Lower lobe of right lung (tissue), 2 donors: ENCODE measurements around the gene CC2D1B. TPM values are rescaled to one million over a fixed set of nuclear protein-coding genes. Genes with fewer than 3 reads are reported as not detected.

Experiments used
- ATAC-seq, 2 donors: fragments of 200-7000 bp; cut with Tn5 transposase; one replicate each; pipeline ENCODE4 v1.9.1; 2020 to 2022; ENCODE audit warnings: mild to moderate bottlenecking in 2 of 2, moderate library complexity in 2 of 2
- DNase-seq: peaks from one replicate; pipeline ENCODE4 v3.0.0-alpha.2; 2020
- H3K27ac ChIP-seq: fragments of 200-600 bp; one replicate; pipeline ENCODE4 v1.8.0; 2022
- H3K27me3 ChIP-seq: fragments of 200-600 bp; one replicate; pipeline ENCODE4 v1.8.0; 2022; ENCODE audit warnings: low read depth
- H3K36me3 ChIP-seq: fragments of 200-600 bp; one replicate; pipeline ENCODE4 v1.8.0; 2022; ENCODE audit warnings: mild to moderate bottlenecking
- H3K4me1 ChIP-seq: fragments of 200-600 bp; one replicate; pipeline ENCODE4 v1.8.0; 2022
- H3K4me3 ChIP-seq: fragments of 200-600 bp; one replicate; pipeline ENCODE4 v1.8.0; 2022; ENCODE audit warnings: mild to moderate bottlenecking
- H3K9me3 ChIP-seq: fragments of 200-600 bp; one replicate; pipeline ENCODE4 v1.8.0; 2022
- intact Hi-C: fragments of 100-400 bp; cut with DNase I; formaldehyde crosslinking; loops from one replicate; pipeline ENCODE4 v1.11.0; 2022
- total RNA-seq: library from RNA; stranded (reverse); fragmentation: NEBNext Ultra II Directional; extraction: Animal tissue kit (Norgen Biotek cat#: 25700); gene quantifications from one replicate; pipeline ENCODE4 v1.2.1, GENCODE V29; 2021
- TF ChIP-seq, protein P1 (sequence below): fragments of 200-600 bp; IDR thresholded peaks from one replicate; pipeline ENCODE4 v1.8.0; 2022; ENCODE audit warnings: antibody characterized with exemption, mild to moderate bottlenecking
- donor health status: DM: no; HTN: yes; CAD: no; lungs with severe emphysema.

Gene CC2D1B
- total RNA-seq, 1 donor from 2014 or later = 44.5 TPM

DNA sequence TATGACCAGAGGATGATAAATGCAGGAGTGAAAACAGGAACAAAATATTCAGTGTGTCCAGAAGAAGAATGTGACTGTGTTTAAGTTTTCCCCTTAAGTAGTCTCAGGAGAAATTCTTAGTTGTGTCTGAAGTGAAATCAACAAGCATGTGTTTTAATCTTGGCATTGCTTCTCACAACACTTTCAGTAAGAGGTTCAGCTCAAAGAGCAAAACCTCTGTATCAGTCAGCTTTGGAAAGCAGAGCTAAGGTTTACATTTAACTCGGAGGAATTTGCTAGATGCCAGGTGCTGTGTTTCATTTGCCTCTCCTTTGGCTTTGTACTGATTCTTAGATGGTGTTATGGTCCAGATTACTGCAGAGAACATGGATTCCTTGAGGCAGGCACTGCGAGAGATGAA is 28.6 kb downstream of the CC2D1B start:
- Histone ChIP-seq H3K4me3 (no peak overlapping the region), H3K36me3 (peaks cover 32% of the 10 kb centered on the region), H3K27ac (no peak overlapping the region), H3K27me3 (no peaks in the 10 kb centered on the region), H3K4me1 (no peaks in the 10 kb centered on the region), H3K9me3 (no peaks in the 10 kb centered on the region)
- TF ChIP-seq, protein P1, sequence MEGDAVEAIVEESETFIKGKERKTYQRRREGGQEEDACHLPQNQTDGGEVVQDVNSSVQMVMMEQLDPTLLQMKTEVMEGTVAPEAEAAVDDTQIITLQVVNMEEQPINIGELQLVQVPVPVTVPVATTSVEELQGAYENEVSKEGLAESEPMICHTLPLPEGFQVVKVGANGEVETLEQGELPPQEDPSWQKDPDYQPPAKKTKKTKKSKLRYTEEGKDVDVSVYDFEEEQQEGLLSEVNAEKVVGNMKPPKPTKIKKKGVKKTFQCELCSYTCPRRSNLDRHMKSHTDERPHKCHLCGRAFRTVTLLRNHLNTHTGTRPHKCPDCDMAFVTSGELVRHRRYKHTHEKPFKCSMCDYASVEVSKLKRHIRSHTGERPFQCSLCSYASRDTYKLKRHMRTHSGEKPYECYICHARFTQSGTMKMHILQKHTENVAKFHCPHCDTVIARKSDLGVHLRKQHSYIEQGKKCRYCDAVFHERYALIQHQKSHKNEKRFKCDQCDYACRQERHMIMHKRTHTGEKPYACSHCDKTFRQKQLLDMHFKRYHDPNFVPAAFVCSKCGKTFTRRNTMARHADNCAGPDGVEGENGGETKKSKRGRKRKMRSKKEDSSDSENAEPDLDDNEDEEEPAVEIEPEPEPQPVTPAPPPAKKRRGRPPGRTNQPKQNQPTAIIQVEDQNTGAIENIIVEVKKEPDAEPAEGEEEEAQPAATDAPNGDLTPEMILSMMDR = no peak
- ATAC-seq = peak in 1 of 2 donors; percentile 64
- DNase-seq = no peak
- intact Hi-C loops = no loop called here

DNA sequence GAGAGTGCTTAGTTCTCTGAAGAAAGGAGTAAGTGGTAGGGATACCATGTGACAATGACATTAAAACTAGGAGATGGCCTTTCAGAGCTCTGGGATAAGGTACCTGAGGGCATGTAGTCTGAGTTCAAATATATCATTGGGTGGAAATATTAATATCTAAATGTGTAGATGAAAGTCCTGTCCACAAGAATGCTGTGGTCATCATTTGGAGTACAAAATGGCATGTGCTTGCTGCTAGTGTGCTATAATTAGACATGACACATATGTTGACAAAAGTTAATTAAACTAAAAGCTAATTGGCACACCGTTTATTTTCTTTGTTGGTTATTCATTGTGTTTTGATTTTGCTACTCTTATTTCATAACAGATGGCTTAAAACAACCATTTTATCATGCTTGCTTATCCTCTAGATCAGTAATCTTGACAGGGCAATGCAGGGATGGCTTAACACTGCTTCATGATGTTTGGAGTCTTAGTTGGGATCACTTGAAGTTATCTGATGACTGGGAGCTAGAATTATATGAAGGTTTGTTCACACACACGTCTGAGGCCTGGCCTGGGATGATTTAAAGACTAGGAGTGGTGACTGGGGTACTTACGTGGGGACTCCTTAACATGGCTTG is 31.0 kb downstream of the CC2D1B start:
- DNase-seq (no peak), ATAC-seq (no peak)
- no peaks in the 10 kb centered on the region for H3K27me3 ChIP-seq
- no peaks in the 10 kb centered on the region for H3K9me3 ChIP-seq
- intact Hi-C loops = no loop called here
- no peak overlapping the region for H3K27ac ChIP-seq
- no peaks in the 10 kb centered on the region for H3K4me1 ChIP-seq
- H3K36me3 ChIP-seq = peaks cover 29% of the 10 kb centered on the region
- TF ChIP-seq, protein P1 = no peak
- no peak overlapping the region for H3K4me3 ChIP-seq

DNA sequence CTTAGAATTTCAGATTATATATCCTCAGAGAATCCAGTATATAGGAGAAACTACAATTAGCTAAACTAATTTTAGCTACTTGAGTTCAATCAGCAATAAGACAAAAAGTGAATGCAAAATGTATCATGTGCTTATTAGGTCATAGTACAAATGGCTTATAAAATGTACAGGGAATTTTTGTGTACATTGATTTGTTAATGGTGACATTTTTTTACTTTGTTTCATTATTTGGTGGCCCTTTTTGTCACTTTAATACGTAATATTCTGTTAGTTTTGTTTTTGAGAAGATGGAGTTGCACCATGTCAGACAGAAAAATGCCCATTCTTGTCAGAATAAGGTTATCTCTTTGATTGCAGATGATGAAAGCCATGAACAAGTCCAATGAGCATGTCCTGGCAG is 33.6 kb downstream of the CC2D1B start:
- intact Hi-C loops = no loop called here
- Histone ChIP-seq H3K27me3 (no peaks in the 10 kb centered on the region), H3K9me3 (no peaks in the 10 kb centered on the region), H3K4me1 (no peaks in the 10 kb centered on the region), H3K4me3 (no peak overlapping the region), H3K36me3 (peaks cover 11% of the 10 kb centered on the region), H3K27ac (no peak overlapping the region)
- DNase-seq (no peak), ATAC-seq (no peak)
- TF ChIP-seq, protein P1 = no peak

DNA sequence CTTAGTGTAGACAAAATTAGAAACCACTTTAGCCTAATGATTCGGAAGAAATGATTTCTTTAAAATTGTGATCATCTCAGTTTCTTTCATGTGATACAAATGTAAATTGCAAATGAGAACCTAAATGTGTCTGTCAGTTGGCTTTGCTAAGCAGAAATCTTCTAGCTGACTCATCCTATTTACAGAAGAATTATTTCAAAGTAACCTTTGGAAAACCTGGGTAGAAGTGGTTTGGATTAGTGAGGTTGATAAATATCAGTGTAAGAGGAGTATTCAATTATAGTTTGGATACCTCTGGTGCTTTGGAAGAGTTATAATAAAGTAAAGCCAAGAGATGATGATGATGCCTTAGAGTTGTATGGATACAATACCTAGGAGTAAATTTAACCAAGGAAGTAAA is 37.4 kb downstream of the CC2D1B start:
- intact Hi-C loops = no loop called here
- DNase-seq = no peak
- Histone ChIP-seq H3K4me1 (no peaks in the 10 kb centered on the region), H3K4me3 (no peak overlapping the region), H3K27ac (no peak overlapping the region), H3K9me3 (no peaks in the 10 kb centered on the region), H3K36me3 (peaks cover 11% of the 10 kb centered on the region), H3K27me3 (no peaks in the 10 kb centered on the region)
- TF ChIP-seq, protein P1 = no peak
- ATAC-seq = no peak

DNA sequence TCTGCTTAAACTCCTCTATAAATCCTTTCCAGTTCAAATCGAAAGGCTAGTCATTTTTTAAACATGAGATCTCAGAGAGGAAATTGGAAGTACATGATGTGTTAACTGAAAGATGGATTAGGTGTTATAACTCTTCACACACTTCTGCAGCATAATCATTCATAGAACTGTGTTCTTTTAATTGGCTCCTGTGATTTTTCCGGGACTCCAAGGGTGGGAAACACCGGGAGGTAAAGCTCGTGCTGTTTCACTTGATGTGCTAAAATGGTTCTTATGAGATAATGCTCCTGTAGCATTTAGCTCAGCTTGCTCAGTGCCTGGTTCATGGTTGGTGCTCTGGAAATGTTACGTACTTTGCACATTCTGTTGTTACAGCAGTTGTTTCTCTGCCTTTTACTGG is 40.2 kb downstream of the CC2D1B start:
- DNase-seq (no peak), ATAC-seq (no peak)
- Histone ChIP-seq H3K27ac (no peak overlapping the region), H3K4me3 (no peak overlapping the region), H3K9me3 (no peaks in the 10 kb centered on the region), H3K36me3 (no peaks in the 10 kb centered on the region), H3K4me1 (no peaks in the 10 kb centered on the region), H3K27me3 (no peaks in the 10 kb centered on the region)
- intact Hi-C loops = no loop called here
- TF ChIP-seq, protein P1 = no peak

DNA sequence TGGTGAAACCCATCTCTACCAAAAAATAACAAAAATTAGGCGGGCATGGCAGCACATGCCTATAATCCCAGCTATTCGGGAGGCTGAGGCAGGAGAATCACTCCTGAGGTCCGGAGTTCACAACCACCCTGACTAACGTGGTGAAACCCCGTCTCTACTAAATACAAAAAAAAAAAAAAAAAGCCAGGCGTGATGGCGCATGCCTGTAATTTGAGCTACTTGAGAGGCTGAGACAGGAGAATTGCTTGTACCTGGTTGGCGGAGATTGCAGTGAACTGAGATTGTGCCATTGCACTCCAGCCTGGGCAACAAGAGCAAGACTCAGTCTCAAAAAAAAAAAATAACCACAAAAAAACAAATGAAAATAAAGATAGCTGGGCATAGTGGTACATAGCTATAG is 42.3 kb downstream of the CC2D1B start:
- intact Hi-C loops = no loop called here
- no peaks in the 10 kb centered on the region for H3K27me3 ChIP-seq
- TF ChIP-seq, protein P1 = no peak

More for the DNA sequence above, 42.3 kb downstream of the CC2D1B start:
- Histone ChIP-seq H3K36me3 (no peaks in the 10 kb centered on the region), H3K4me3 (no peak overlapping the region), H3K9me3 (no peaks in the 10 kb centered on the region), H3K27ac (no peak overlapping the region), H3K4me1 (no peaks in the 10 kb centered on the region)
- no peak for ATAC-seq
- no peak for DNase-seq
